Stimulated activated naive CD8-positive, alpha-beta T cell treated with anti-CD3 and anti-CD28 coated beads, Interleukin-15, Interleukin-2, amounts not matched to agents 100 ng/mL and 50 ng/mL, for 24 hours (primary cell): ENCODE measurements around the gene PSMD2.

Experiments used
- H3K27ac Mint-ChIP-seq: one replicate; pipeline ENCODE4 v1.8.0; 2021; ENCODE audit warnings: mild to moderate bottlenecking, mixed read lengths
- H3K27me3 Mint-ChIP-seq: one replicate; pipeline ENCODE4 v1.8.0; 2021; ENCODE audit warnings: mixed read lengths
- H3K36me3 Mint-ChIP-seq: one replicate; pipeline ENCODE4 v1.8.0; 2021; ENCODE audit warnings: low read depth, mixed read lengths
- H3K4me1 Mint-ChIP-seq: one replicate; pipeline ENCODE4 v1.8.0; 2021; ENCODE audit warnings: low read depth, mixed read lengths
- H3K4me3 Mint-ChIP-seq: one replicate; pipeline ENCODE4 v1.8.0; 2021; ENCODE audit warnings: mild to moderate bottlenecking, mixed read lengths
- H3K9me3 Mint-ChIP-seq: one replicate; pipeline ENCODE4 v1.8.0; 2021; ENCODE audit warnings: mixed read lengths

Gene PSMD2

DNA sequence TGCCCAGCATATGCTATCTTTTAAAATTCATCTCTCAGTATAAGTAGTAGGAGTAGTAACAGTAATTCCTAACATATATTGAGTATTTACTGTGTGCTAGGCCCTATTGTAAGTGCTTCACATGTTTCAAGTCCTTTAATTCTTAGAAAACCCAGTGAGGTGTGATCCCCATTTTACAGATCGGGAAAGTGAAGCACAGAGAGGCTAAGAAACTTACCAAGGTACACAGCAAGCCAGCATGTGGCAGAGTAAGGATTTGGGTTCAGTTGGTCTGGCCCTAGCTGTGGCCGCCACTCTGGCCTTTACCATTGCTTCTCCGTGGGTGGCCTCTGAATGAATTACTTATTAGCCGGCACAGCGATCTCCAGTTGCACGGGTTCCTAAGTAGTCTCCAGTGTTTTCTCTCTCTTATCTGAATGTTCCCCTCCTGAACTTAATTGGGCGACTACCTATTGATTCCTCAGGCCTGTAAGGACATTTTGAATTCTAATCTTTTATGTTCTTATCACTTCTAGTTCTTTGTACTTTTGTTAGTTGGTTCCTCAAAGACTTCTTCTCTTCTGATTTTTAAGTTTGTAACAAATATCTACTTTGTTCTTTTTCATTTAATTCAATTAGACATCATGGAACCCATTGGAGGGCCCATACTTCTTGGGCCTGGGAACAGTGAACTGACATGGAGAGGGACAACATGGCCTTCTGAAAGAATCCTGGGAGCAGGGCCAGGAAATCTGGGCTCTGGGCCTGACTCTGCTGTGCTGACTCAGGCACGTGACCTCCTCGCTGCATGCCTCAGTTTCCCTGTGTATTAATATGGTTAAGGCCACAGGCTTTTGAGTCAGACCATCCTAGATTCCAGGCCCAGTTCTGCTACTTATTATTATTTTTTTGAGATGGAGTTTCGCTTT lies 50.8 kb downstream of the PSMD2 start:
- H3K9me3 Mint-ChIP-seq: no peaks in the 10 kb centered on the region
- no peaks in the 10 kb centered on the region for H3K27me3 Mint-ChIP-seq
- no peak overlapping the region for H3K27ac Mint-ChIP-seq
- H3K4me3 Mint-ChIP-seq: no peak overlapping the region
- peaks cover 3% of the 10 kb centered on the region for H3K36me3 Mint-ChIP-seq
- no peaks in the 10 kb centered on the region for H3K4me1 Mint-ChIP-seq

DNA sequence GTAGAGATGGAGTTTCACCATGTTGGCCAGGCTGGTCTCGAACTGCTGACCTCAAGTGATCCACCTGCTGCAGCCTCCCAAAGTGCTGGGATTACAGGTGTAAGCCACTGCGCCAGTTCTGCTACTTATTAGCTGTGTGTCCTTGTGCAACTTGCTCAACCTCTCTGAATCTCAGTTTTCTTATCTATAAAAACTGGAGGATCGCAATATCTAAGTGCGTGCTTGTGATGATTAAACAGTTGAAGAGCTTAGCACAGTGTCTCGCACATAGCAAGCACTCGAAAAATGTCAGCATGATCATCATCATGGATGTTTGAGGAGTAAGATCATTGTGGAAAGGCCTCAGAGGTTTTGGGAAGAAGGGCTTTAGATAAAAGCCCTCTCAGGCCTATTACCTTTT lies 51.6 kb downstream of the PSMD2 start:
- Mint-ChIP-seq H3K27me3 (no peaks in the 10 kb centered on the region), H3K4me1 (no peaks in the 10 kb centered on the region), H3K27ac (no peak overlapping the region), H3K36me3 (peaks cover 6% of the 10 kb centered on the region), H3K9me3 (no peaks in the 10 kb centered on the region), H3K4me3 (no peak overlapping the region)

DNA sequence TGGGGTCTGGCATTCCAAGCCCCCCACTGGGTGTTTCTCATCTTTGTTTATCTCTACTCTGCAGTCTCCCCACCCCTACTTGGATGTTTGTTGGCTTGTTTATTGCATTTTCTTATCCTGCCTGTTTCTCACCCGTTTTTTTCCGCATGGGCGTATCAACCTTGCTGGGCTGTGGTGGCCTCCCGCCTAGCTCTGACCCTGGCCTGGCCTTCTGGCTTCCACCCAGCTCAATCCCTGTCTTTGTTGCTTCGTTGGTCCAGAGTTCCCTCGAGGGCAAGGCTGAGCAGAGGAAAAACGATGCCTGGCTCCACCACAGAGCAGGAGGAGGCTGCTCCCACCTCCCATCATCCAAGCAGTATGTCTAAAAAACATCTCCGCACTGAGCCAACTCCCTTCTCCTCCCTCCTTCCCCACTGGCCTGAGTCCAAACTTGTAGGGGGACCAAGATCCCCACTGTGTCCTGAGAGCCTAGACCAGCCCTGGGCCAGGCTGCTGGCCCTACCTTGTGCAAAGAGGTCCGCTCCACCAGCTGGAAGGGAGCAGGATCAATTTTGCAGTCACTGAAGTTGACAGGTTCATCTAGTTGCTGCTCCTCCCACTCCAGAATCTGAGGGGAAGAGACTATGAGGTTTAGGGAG lies 52.6 kb downstream of the PSMD2 start:
- no peak overlapping the region for H3K4me3 Mint-ChIP-seq
- peaks cover 6% of the 10 kb centered on the region for H3K36me3 Mint-ChIP-seq
- no peaks in the 10 kb centered on the region for H3K9me3 Mint-ChIP-seq
- no peak overlapping the region for H3K27ac Mint-ChIP-seq
- no peaks in the 10 kb centered on the region for H3K27me3 Mint-ChIP-seq
- no peaks in the 10 kb centered on the region for H3K4me1 Mint-ChIP-seq

DNA sequence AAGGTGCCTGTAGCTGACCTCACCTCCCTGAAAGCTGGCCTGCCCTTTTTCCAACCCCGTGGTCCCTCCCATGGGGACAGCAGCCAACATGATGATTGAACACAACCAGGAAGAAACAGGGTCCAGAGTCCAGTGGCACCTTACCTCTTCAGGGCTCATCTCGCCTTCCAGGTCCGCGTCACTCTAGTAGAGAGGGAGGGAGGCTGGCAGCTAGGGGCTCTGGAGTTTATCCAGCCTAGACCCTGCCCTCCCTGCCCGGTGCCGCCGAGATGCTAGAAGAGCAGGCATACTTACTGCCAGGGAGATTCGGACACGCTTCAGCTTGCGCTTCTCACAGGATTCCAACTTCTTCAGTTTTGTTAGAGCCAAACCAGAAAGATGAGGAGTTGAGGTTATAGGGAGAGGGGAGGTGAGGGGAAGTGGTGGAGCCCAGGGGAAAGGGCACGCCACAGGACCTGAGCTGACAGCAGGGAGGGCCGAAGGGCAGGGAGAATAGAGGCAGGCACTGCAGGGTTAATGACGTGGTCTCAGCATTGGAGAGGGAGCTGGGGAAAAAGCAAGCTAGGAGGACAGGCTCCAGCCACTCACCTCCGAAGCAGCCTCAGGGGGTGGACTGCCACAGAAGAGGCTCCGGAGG lies 53.2 kb downstream of the PSMD2 start:
- H3K27me3 Mint-ChIP-seq: no peaks in the 10 kb centered on the region
- peaks cover 6% of the 10 kb centered on the region for H3K36me3 Mint-ChIP-seq
- no peaks in the 10 kb centered on the region for H3K4me1 Mint-ChIP-seq
- H3K9me3 Mint-ChIP-seq: no peaks in the 10 kb centered on the region
- no peak overlapping the region for H3K4me3 Mint-ChIP-seq
- no peak overlapping the region for H3K27ac Mint-ChIP-seq

DNA sequence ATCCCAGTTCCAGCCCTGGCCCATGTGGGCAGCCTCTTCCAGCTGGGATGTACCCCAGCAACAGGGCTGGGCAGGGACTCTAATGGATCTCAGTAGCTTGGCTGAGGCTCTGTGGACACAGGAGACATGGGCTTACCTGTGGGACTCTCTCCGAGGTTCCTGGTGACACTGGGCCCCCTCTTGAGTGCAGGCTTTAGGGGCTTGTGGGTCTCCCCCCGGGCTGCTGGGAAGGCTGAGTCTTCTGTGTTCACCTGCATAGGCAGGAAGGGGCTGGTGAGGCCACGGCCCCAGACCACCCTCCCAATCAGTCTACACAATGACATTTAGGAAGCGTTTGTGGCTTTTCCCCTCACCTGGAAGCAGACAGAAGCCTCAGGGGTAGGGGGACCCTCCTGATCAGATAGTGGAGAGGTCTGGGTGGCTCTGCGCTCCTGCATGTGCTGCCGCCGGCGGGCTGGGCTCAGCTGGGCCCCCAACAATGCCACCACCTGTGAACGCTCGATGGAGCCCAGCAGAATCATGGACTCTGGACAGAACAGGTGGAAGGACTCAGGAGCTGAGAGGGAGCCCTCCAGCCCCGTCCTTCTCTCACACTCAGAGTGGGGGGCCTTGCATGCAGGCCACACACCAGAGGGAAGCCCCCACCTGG lies 54.0 kb downstream of the PSMD2 start:
- Mint-ChIP-seq H3K9me3 (no peaks in the 10 kb centered on the region), H3K27me3 (no peaks in the 10 kb centered on the region), H3K4me1 (no peaks in the 10 kb centered on the region), H3K4me3 (no peak overlapping the region), H3K36me3 (peaks cover 6% of the 10 kb centered on the region), H3K27ac (no peak overlapping the region)

DNA sequence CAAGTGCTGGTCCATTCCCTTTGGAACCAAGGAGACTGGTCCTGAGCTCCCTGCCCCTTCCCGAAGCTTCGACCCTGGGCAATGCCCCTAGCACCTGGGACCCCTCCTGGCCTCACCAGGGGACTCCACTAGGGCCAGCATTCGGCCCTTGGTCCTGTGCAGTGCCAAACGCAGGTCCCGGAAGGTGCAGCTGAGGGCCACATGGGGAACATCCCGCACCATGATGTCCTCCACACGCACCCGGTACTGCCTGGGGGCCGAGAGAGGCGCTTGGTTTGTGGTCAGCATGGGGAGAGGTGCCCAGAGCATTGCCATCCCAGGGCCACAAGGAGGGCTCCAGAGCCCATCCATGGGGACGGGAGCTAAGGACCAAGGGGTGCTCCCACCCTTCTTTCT lies 54.5 kb downstream of the PSMD2 start:
- H3K4me1 Mint-ChIP-seq: no peaks in the 10 kb centered on the region
- no peaks in the 10 kb centered on the region for H3K9me3 Mint-ChIP-seq
- peaks cover 6% of the 10 kb centered on the region for H3K36me3 Mint-ChIP-seq
- no peaks in the 10 kb centered on the region for H3K27me3 Mint-ChIP-seq
- no peak overlapping the region for H3K4me3 Mint-ChIP-seq
- no peak overlapping the region for H3K27ac Mint-ChIP-seq

DNA sequence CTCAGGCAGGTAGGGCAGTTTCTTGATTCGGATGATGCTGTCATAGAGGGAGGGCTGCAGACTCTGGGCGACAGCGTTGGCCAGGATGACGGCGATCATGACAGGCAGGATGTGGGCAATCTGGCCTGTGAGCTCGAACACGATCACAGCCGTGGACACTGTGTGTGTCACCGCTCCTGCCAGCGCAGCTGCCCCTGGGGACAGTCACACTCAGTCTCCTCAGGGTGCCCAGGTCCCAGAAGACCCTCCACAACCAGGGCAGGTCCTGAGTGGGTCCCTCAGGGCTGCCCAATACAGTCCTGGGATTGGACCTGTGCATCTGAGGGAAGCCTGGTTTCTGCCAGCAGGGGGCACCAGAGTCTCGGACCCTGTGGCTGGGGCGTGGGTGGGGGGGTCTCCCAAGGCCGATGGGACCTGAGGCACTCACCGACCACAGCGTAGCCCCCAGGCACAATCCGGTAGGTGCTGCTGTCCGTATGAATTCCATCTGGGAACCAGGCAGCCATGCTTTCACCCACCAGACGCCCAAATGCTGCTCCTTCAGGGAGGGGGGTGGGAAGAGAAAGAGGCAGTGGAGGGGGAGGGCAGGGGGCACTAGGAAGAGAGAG lies 55.2 kb downstream of the PSMD2 start:
- Mint-ChIP-seq H3K4me1 (no peaks in the 10 kb centered on the region), H3K27me3 (no peaks in the 10 kb centered on the region), H3K9me3 (no peaks in the 10 kb centered on the region), H3K27ac (no peak overlapping the region), H3K36me3 (peaks cover 6% of the 10 kb centered on the region), H3K4me3 (no peak overlapping the region)

DNA sequence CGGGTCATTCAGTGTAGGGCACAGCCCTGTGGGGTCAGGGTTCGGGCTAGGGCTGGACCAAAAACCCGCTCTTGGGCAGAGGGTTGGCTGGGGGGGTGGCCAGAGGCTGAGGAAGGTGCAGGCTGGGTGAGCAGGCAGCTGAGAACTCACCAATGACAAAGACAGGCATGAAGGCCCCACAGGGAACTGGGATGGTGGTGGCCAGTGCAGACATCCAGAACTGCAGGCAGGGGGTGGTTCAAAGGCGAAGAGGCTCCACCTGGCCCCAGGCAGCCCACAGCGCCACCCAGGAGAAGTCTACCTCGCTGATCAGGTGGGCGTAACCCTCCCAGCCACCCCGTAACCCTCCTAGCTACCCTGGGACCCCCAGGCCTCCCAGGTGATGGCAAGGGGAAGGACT lies 55.7 kb downstream of the PSMD2 start:
- no peak overlapping the region for H3K27ac Mint-ChIP-seq
- no peaks in the 10 kb centered on the region for H3K9me3 Mint-ChIP-seq
- no peaks in the 10 kb centered on the region for H3K4me1 Mint-ChIP-seq
- no peaks in the 10 kb centered on the region for H3K27me3 Mint-ChIP-seq
- H3K4me3 Mint-ChIP-seq: no peak overlapping the region
- peaks cover 6% of the 10 kb centered on the region for H3K36me3 Mint-ChIP-seq

DNA sequence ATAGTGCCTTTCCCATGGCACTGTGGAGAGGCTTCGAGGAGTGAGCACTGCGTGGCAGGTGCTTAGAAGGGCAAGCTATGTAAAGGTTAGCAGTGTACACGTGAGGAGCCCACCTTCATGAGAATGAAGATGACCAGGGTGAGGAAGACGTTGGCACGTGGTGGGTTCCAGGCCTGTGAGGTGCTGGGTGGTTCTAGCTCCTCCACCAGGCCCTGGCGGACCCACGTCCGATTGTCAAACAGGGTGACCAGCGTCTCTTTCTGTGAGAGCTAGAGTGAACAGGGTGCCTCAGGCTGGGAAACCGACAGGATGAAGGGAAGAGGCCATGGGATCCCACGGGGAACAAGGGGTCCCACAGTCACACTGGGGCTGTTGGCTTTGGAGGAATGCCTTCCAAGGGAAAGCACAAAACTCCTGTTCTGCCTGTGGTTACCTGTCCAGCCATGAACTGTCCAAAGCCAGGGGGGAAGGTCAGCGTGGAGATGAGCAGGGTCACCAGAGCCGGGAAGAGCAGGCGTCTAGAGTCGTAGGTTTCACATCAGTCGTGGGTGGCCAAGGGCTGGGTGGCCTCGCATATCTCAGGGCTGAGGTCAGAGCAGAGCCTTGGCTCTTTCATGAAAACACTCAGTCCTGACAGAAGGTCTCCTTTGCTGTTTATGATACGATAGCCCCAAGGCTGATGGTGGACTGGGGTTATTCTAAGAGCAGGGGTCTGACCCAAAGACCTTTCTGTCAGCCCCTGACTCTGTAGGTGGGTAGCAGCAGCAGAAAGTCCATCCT lies 56.4 kb downstream of the PSMD2 start:
- Mint-ChIP-seq H3K27me3 (no peaks in the 10 kb centered on the region), H3K9me3 (no peaks in the 10 kb centered on the region), H3K4me3 (no peak overlapping the region), H3K4me1 (peaks cover 6% of the 10 kb centered on the region), H3K36me3 (peaks cover 6% of the 10 kb centered on the region), H3K27ac (no peak overlapping the region)

DNA sequence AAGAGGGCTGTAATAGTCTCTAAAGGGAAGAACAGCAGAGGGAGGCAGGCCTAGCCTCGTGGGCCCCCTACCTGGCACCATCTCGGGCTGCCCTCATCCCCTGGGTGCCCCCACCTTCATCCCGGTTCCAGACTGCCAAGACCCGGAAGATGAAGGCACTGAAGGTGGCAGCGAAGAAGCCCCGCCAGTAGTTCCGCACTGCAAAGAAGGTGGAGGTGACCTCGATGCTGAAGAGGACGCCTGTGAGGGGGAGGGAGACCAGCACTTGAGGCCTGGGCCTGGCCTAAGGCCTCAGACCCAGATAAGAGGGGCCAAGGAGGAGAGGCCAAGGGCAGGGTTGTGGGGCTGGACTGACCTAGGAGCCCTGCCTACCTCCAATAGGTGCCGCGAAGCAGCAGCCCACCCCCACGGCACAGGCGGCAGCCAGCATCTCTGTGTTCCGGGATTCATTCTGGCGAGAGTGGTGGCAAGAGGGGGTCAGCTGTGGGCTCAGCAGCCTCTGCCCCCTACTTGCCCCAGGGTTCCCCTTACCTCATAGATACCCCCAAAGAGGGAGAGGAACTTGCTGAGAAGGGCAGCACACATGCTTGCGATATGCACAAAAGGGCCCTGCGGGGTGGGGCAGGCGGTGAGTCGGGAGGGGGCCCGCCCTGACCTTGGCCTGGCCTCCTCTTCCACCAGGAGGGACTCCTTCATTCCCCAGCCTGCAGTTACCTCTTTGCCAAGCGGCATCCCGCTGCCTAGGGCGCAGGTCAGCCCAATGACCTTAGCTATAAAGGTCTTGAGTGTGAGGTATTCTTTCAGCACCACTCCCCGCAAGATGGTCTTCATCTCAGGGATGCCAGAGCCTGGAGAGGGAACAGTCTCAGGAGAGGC lies 58.4 kb downstream of the PSMD2 start:
- Mint-ChIP-seq H3K36me3 (peaks cover 6% of the 10 kb centered on the region), H3K27ac (no peak overlapping the region), H3K9me3 (no peaks in the 10 kb centered on the region), H3K27me3 (no peaks in the 10 kb centered on the region), H3K4me1 (peaks cover 12% of the 10 kb centered on the region), H3K4me3 (no peak overlapping the region)

DNA sequence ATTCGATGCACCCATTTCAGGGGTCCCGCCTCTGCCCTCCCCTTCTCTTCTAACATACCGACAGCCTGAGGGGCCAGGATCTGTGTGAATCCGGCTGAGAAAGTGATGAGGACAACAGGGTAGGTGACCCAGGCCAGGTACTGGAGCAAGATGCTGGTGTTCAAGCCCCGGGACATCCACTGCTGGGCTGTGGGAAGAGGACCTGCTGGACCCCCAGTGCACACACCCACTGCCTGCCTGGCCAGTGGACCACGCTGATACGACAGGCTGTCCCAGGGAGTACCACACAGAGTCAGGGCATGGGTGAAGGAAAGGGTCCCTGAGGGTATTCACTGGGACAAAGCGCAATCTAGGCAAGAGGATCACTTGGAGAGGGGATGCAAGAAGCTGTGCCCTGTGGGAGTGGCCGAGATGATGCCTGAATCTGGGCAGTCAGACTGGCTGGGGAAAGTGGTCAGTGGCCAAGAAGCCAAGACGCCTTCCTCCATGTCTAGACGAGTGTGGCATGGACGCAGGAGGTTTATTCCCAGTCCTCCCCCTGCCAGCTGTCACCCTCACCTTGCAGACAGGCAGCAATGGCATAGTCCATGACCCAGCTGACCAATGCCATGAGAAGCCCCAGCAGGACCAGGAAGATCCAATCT lies 59.2 kb downstream of the PSMD2 start:
- no peaks in the 10 kb centered on the region for H3K9me3 Mint-ChIP-seq
- H3K27ac Mint-ChIP-seq: no peak overlapping the region
- peaks cover 7% of the 10 kb centered on the region for H3K36me3 Mint-ChIP-seq
- H3K4me3 Mint-ChIP-seq: no peak overlapping the region
- H3K4me1 Mint-ChIP-seq: peaks cover 13% of the 10 kb centered on the region
- no peaks in the 10 kb centered on the region for H3K27me3 Mint-ChIP-seq
